ENCODE data around the gene SMAD6.

DNA sequence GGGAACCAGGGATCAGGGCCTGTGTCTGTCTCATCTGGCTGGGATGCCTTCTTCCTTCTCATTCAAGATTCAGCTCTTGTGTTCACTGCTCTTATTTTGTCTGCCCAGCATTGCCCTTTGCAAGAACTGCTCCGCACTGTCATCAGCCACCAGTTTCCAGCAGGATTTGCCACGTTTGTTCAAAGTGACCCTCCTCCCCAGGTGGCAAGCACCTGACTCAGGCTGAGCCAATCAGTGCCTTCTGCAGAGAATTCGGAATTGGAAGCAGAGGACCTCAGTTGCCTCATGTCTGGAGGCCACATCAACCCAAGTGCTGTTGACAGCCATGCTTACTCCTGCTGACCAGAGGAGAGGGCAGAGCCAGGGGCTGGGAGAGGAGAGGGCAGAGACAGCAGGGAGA is 124.5 kb downstream of the SMAD6 start:
- TF ChIP-seq, protein P1, sequence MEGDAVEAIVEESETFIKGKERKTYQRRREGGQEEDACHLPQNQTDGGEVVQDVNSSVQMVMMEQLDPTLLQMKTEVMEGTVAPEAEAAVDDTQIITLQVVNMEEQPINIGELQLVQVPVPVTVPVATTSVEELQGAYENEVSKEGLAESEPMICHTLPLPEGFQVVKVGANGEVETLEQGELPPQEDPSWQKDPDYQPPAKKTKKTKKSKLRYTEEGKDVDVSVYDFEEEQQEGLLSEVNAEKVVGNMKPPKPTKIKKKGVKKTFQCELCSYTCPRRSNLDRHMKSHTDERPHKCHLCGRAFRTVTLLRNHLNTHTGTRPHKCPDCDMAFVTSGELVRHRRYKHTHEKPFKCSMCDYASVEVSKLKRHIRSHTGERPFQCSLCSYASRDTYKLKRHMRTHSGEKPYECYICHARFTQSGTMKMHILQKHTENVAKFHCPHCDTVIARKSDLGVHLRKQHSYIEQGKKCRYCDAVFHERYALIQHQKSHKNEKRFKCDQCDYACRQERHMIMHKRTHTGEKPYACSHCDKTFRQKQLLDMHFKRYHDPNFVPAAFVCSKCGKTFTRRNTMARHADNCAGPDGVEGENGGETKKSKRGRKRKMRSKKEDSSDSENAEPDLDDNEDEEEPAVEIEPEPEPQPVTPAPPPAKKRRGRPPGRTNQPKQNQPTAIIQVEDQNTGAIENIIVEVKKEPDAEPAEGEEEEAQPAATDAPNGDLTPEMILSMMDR (IDR thresholded peaks at IDR 0.05; ENCODE audit: insufficient read depth, low read depth, low read length) = no peak
- TF ChIP-seq EZH2 (IDR thresholded peaks at IDR 0.05; ENCODE audit: insufficient read depth, low read length) = no peak

Measured in astrocyte (in vitro differentiated cells and primary cell).